NCI-H2081 (cell line): Measurements from ENCODE around the gene LRRC47.

Source experiments
- DNase-seq, 2 experiments: peaks; one replicate each; lab custom pipeline; 2025; lab: John Stamatoyannopoulos, UW

Gene LRRC47

GRCh38 chr1:3747522-3747848, 48.8 kb downstream of the LRRC47 start:
- no peak for DNase-seq

GRCh38 chr1:3746830-3747521, 49.3 kb downstream of the LRRC47 start:
- peak; percentile 84 to 86 for DNase-seq

GRCh38 chr1:3746389-3746829, 49.9 kb downstream of the LRRC47 start:
- DNase-seq = no peak

GRCh38 chr1:3745590-3746381, 50.5 kb downstream of the LRRC47 start:
- no peak for DNase-seq

GRCh38 chr1:3745071-3745470, 51.2 kb downstream of the LRRC47 start:
- no peak for DNase-seq

GRCh38 chr1:3744646-3745045, 51.7 kb downstream of the LRRC47 start:
- DNase-seq = no peak

- DNase-seq = no peak
These were observed 52.5 kb downstream of the LRRC47 start for GRCh38 chr1:3743826-3744225.

GRCh38 chr1:3743421-3743820, 52.9 kb downstream of the LRRC47 start:
- DNase-seq = no peak

- no peak for DNase-seq
These were observed 53.6 kb downstream of the LRRC47 start for GRCh38 chr1:3742439-3743298.

- no peak for DNase-seq
These were observed 54.5 kb downstream of the LRRC47 start for GRCh38 chr1:3741566-3742438.

- no peak for DNase-seq
These were observed 55.5 kb downstream of the LRRC47 start for GRCh38 chr1:3740752-3741151.

- DNase-seq = no peak
These were observed 56.3 kb downstream of the LRRC47 start for GRCh38 chr1:3740042-3740441.

GRCh38 chr1:3738943-3739342, 57.4 kb downstream of the LRRC47 start:
- DNase-seq = no peak

- no peak for DNase-seq
These were observed 59.6 kb downstream of the LRRC47 start for GRCh38 chr1:3736708-3737107.

- no peak for DNase-seq
These were observed 60.2 kb downstream of the LRRC47 start for GRCh38 chr1:3736131-3736561.

- no peak for DNase-seq
These were observed 60.6 kb downstream of the LRRC47 start for GRCh38 chr1:3735688-3736087.

- DNase-seq = no peak
These were observed 61.1 kb downstream of the LRRC47 start for GRCh38 chr1:3735027-3735681.

- DNase-seq = no peak
These were observed 61.7 kb downstream of the LRRC47 start for GRCh38 chr1:3734602-3735001.

- no peak for DNase-seq
These were observed 62.3 kb downstream of the LRRC47 start for GRCh38 chr1:3733883-3734589.

GRCh38 chr1:3733094-3733882, 63.0 kb downstream of the LRRC47 start:
- no peak for DNase-seq
